Smooth muscle cell (in vitro differentiated cells): ENCODE data around the gene SLC9A1. TPM values are rescaled to one million over a fixed set of nuclear protein-coding genes. Genes with fewer than 3 reads are reported as not detected.

ENCODE experiments used
- DNase-seq: peaks from one replicate; lab custom pipeline; 2025; ENCODE audit not compliant: unreplicated experiment; lab: John Stamatoyannopoulos, UW
- H2AFZ ChIP-seq: fragments of 200-600 bp; sonication (generic); 2 replicates; pipeline ENCODE4 v1.6.0; 2016; ENCODE audit warnings: antibody characterized with exemption, low read depth, mild to moderate bottlenecking
- H3F3A ChIP-seq: fragments of 200-600 bp; sonication (generic); 2 replicates; pipeline ENCODE4 v1.6.0; 2017; ENCODE audit warnings: antibody characterized with exemption, low read depth
- H3K27ac ChIP-seq: fragments of 200-600 bp; sonication (generic); 2 replicates; pipeline ENCODE4 v1.5.1; 2016; ENCODE audit warnings: low read depth, mild to moderate bottlenecking
- H3K27me3 ChIP-seq: fragments of 200-600 bp; sonication (generic); 2 replicates; pipeline ENCODE4 v1.6.1; 2016; ENCODE audit warnings: low read depth, mild to moderate bottlenecking
- H3K36me3 ChIP-seq: fragments of 200-600 bp; sonication (generic); 2 replicates; pipeline ENCODE4 v1.5.1; 2016; ENCODE audit warnings: low read depth
- H3K4me1 ChIP-seq: fragments of 200-600 bp; sonication (generic); 2 replicates; pipeline ENCODE4 v1.5.1; 2016; ENCODE audit warnings: low read depth
- H3K4me2 ChIP-seq: fragments of 200-600 bp; sonication (generic); 2 replicates; pipeline ENCODE4 v1.6.0; 2016; ENCODE audit warnings: mild to moderate bottlenecking
- H3K4me3 ChIP-seq: fragments of 200-600 bp; sonication (generic); 2 replicates; pipeline ENCODE4 v1.5.1; 2016; ENCODE audit warnings: mild to moderate bottlenecking
- H3K79me2 ChIP-seq: fragments of 200-600 bp; sonication (generic); 2 replicates; pipeline ENCODE4 v1.6.0; 2016; ENCODE audit warnings: low read depth, mild to moderate bottlenecking
- H3K9ac ChIP-seq: fragments of 200-600 bp; sonication (generic); 2 replicates; pipeline ENCODE4 v1.6.0; 2016; ENCODE audit warnings: low read depth
- H3K9me3 ChIP-seq: fragments of 200-600 bp; sonication (generic); replicated peaks from 2 replicates; pipeline ENCODE4 v1.5.1; 2016; ENCODE audit warnings: low read depth
- H4K20me1 ChIP-seq: fragments of 200-600 bp; sonication (generic); 2 replicates; pipeline ENCODE4 v1.6.0; 2016; ENCODE audit warnings: low read depth
- WGBS: methylation state at CpG from one replicate; pipeline ENCODE4 v1.1.7; 2016; ENCODE audit warnings: low lambda C conversion rate; 5-methylcytosine and 5-hydroxymethylcytosine counted together
- polyA plus RNA-seq: library from polyadenylated mRNA; unstranded; fragments of >200 nt; fragmentation: Nextera tagmentation; extraction: Ambion mirVana; gene quantifications from 2 replicates; pipeline ENCODE4 v1.2.1, GENCODE V29; 2016
- total RNA-seq: library from RNA; depleted of rRNA; stranded (reverse); fragments of >200 nt; gene quantifications from 2 replicates; pipeline ENCODE4 v1.2.3, GENCODE V29; 2014
- TF ChIP-seq, protein P1 (sequence below): fragments of 200-600 bp; sonication (generic); IDR thresholded peaks from 2 replicates; pipeline ENCODE4 v1.5.1; 2017; ENCODE audit warnings: borderline replicate concordance, mild to moderate bottlenecking, antibody characterized with exemption; ENCODE audit not compliant: insufficient read depth, poor library complexity, severe bottlenecking

Gene SLC9A1
- total and polyA plus RNA-seq, 2 experiments from 2014 or later = 16.5 to 37.4 TPM

DNA sequence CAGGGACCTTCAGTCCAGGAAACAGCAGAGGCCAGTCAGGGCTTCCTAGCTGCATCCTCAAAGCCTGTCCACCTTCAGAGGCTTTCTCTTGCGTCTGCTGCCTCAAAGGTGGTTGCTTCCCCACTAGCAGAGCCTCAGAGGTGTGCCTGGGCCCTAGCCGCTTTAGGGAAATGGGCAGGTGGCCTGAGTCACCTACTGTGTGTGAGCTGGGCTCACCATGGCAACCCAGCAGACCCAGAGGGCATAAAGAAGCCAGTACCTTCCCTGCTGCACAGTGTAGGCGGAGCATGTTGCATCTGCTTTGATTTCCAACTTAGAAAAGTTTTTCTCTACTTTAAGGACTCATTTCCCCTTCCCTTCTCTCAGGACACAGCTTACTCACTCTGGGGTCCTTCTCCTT lies 12.5 kb downstream of the SLC9A1 start:
- peak overlapping the region; percentile 94 for H3K27ac ChIP-seq
- no peaks in the 10 kb centered on the region for H3K36me3 ChIP-seq
- H3K79me2 ChIP-seq = peaks cover 58% of the 10 kb centered on the region
- H3K9me3 ChIP-seq = no peaks in the 10 kb centered on the region
- peaks cover 22% of the 10 kb centered on the region for H3F3A ChIP-seq
- no peak overlapping the region for H3K4me3 ChIP-seq
- no peaks in the 10 kb centered on the region for H3K27me3 ChIP-seq
- no peak overlapping the region for H2AFZ ChIP-seq
- H3K9ac ChIP-seq = peak overlapping the region; percentile 13
- no peak for DNase-seq
- peaks cover 80% of the 10 kb centered on the region for H4K20me1 ChIP-seq
- H3K4me1 ChIP-seq = peaks cover 32% of the 10 kb centered on the region
- peak overlapping the region; percentile 40 for H3K4me2 ChIP-seq
- WGBS = 56% methylated on average over 3 of the region's 3 CpGs
- TF ChIP-seq, protein P1, sequence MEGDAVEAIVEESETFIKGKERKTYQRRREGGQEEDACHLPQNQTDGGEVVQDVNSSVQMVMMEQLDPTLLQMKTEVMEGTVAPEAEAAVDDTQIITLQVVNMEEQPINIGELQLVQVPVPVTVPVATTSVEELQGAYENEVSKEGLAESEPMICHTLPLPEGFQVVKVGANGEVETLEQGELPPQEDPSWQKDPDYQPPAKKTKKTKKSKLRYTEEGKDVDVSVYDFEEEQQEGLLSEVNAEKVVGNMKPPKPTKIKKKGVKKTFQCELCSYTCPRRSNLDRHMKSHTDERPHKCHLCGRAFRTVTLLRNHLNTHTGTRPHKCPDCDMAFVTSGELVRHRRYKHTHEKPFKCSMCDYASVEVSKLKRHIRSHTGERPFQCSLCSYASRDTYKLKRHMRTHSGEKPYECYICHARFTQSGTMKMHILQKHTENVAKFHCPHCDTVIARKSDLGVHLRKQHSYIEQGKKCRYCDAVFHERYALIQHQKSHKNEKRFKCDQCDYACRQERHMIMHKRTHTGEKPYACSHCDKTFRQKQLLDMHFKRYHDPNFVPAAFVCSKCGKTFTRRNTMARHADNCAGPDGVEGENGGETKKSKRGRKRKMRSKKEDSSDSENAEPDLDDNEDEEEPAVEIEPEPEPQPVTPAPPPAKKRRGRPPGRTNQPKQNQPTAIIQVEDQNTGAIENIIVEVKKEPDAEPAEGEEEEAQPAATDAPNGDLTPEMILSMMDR = no peak

- Histone ChIP-seq H3K27ac (peak overlapping the region; percentile 94), H3K4me3 (no peak overlapping the region), H3F3A (peaks cover 18% of the 10 kb centered on the region), H3K36me3 (no peaks in the 10 kb centered on the region), H3K4me1 (peaks cover 32% of the 10 kb centered on the region), H3K9me3 (no peaks in the 10 kb centered on the region), H4K20me1 (peaks cover 84% of the 10 kb centered on the region), H3K79me2 (peaks cover 56% of the 10 kb centered on the region), H3K4me2 (no peak overlapping the region), H3K27me3 (no peaks in the 10 kb centered on the region), H2AFZ (no peak overlapping the region), H3K9ac (peak overlapping the region; percentile 13)
- WGBS = 83% methylated on average over 9 of the region's 9 CpGs
- no peak for DNase-seq
- TF ChIP-seq, protein P1 = no peak
Measured at GRCh38 chr1:27141266-27142003, 13.5 kb downstream of the SLC9A1 start.

DNA sequence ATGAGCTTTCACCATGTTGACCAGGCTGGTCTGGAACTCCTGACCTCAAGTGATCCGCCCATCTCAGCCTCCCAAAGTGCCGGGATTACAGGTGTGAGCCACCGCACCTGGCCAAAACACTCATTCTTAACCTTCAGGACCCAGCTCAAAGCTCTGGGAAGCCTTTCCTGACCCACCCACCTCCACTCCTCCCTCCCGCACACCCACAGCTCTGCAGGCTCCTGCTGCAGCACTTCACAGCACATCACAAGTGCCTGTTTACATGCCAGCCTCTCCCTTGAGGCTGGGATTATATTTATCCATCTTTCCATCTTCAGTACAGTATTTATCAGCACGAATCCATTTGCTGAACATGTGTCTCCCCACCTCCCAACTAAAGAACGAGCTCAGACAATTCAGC lies 14.9 kb downstream of the SLC9A1 start:
- H3K36me3 ChIP-seq = no peaks in the 10 kb centered on the region
- no peak overlapping the region for H3K9ac ChIP-seq
- H2AFZ ChIP-seq = no peak overlapping the region
- H3K4me3 ChIP-seq = no peak overlapping the region
- H3K4me1 ChIP-seq = peaks cover 28% of the 10 kb centered on the region
- H3K27me3 ChIP-seq = no peaks in the 10 kb centered on the region
- peaks cover 14% of the 10 kb centered on the region for H3F3A ChIP-seq
- H3K4me2 ChIP-seq = no peak overlapping the region
- TF ChIP-seq, protein P1 = no peak
- no peaks in the 10 kb centered on the region for H3K9me3 ChIP-seq
- DNase-seq = no peak
- H4K20me1 ChIP-seq = peaks cover 87% of the 10 kb centered on the region
- no peak overlapping the region for H3K27ac ChIP-seq
- peaks cover 69% of the 10 kb centered on the region for H3K79me2 ChIP-seq
- 88% methylated on average over 6 of the region's 6 CpGs for WGBS

- H3K27me3 ChIP-seq = no peaks in the 10 kb centered on the region
- H3K36me3 ChIP-seq = no peaks in the 10 kb centered on the region
- peaks cover 19% of the 10 kb centered on the region for H3K4me1 ChIP-seq
- H3K4me3 ChIP-seq = no peak overlapping the region
- no peak for DNase-seq
- H3K79me2 ChIP-seq = peaks cover 70% of the 10 kb centered on the region
- H3K27ac ChIP-seq = no peak overlapping the region
- H4K20me1 ChIP-seq = peaks cover 88% of the 10 kb centered on the region
- no peak overlapping the region for H3K9ac ChIP-seq
- no peak overlapping the region for H3K4me2 ChIP-seq
- H3F3A ChIP-seq = peaks cover 12% of the 10 kb centered on the region
- H3K9me3 ChIP-seq = no peaks in the 10 kb centered on the region
- no peak overlapping the region for H2AFZ ChIP-seq
- TF ChIP-seq, protein P1 = no peak
- WGBS = 84% methylated on average over 6 of the region's 6 CpGs
Measured at GRCh38 chr1:27138927-27139326, 16.0 kb downstream of the SLC9A1 start.
